SJCRH30 (cell line): ENCODE results near the gene DNLZ. TPM values are rescaled to one million over a fixed set of nuclear protein-coding genes. Genes with fewer than 3 reads are reported as not detected.

Source experiments
- DNase-seq, 2 experiments: peaks; one replicate each; pipeline ENCODE4 v3.0.0-alpha.2; 2015 to 2020
- H3K27ac ChIP-seq: fragments of 250-450 bp; sonication (Bioruptor Pico); 2 replicates; pipeline ENCODE4 v1.5.1; 2020; ENCODE audit warnings: mild to moderate bottlenecking, moderate library complexity
- H3K27me3 ChIP-seq: fragments of 250-450 bp; sonication (Bioruptor Pico); 2 replicates; pipeline ENCODE4 v1.5.1; 2020; ENCODE audit warnings: mild to moderate bottlenecking, moderate library complexity
- H3K36me3 ChIP-seq: fragments of 250-450 bp; sonication (Bioruptor Pico); 2 replicates; pipeline ENCODE4 v1.5.1; 2020; ENCODE audit warnings: mild to moderate bottlenecking, moderate library complexity
- H3K4me1 ChIP-seq: fragments of 250-450 bp; sonication (Bioruptor Pico); 2 replicates; pipeline ENCODE4 v1.5.1; 2020; ENCODE audit warnings: mild to moderate bottlenecking, moderate library complexity
- H3K4me3 ChIP-seq: fragments of 250-450 bp; sonication (Bioruptor Pico); 2 replicates; pipeline ENCODE4 v1.5.1; 2020; ENCODE audit warnings: mild to moderate bottlenecking, moderate library complexity
- H3K9me3 ChIP-seq: fragments of 250-450 bp; sonication (Bioruptor Pico); replicated peaks from 2 replicates; pipeline ENCODE4 v1.5.1; 2020; ENCODE audit warnings: mild to moderate bottlenecking, moderate library complexity
- total RNA-seq: library from RNA; depleted of rRNA; stranded (reverse); fragments of >200 nt; shearing (Covaris generic); gene quantifications from 2 replicates; pipeline ENCODE4 v1.2.3, GENCODE V29; 2014

DNLZ gene
- total RNA-seq, 1 experiment from 2014 or later, result 17.0 TPM

- no peaks in the 10 kb centered on the region for H3K9me3 ChIP-seq
- H3K27me3 ChIP-seq, result no peaks in the 10 kb centered on the region
- no peak overlapping the region for H3K4me3 ChIP-seq
- peaks cover 20% of the 10 kb centered on the region for H3K4me1 ChIP-seq
- no peak for DNase-seq
- H3K27ac ChIP-seq, result no peak overlapping the region
- H3K36me3 ChIP-seq, result peaks cover 31% of the 10 kb centered on the region
Measured at GRCh38 chr9:136341769-136342168, 21.8 kb downstream of the DNLZ start.

GRCh38 chr9:136341042-136341655 lies 22.4 kb downstream of the DNLZ start:
- Histone ChIP-seq H3K36me3 (peaks cover 37% of the 10 kb centered on the region), H3K27ac (no peak overlapping the region)

GRCh38 chr9:136340356-136341041 lies 23.0 kb downstream of the DNLZ start:
- Histone ChIP-seq H3K27ac (no peak overlapping the region), H3K4me3 (no peak overlapping the region), H3K36me3 (peaks cover 41% of the 10 kb centered on the region), H3K27me3 (no peaks in the 10 kb centered on the region), H3K4me1 (peaks cover 7% of the 10 kb centered on the region; the same call in 1 of the 2 replicates), H3K9me3 (no peaks in the 10 kb centered on the region)
- DNase-seq, result no peak

More at GRCh38 chr9:136341042-136341655, 22.4 kb downstream of the DNLZ start:
- H3K27me3 ChIP-seq, result no peaks in the 10 kb centered on the region
- peaks cover 13% of the 10 kb centered on the region for H3K4me1 ChIP-seq
- H3K4me3 ChIP-seq, result no peak overlapping the region
- no peak for DNase-seq
- no peaks in the 10 kb centered on the region for H3K9me3 ChIP-seq

DNA sequence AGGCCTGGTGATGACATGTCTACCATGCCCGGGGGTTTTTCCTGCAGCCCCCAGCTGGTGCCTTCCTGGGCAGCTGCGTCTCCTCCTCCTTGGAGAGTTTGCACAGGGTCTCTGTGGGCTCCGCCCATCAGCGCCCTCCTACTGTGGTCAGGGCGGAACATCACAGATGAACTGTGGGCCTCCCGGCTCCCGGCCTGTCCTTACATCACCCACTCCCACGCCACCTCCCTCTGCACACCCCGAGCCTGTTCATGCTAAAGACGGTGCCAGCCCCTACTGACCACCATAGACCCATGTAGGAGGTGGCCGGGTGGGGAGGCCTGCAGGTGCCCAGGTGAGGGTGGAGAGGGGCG lies 23.6 kb downstream of the DNLZ start:
- Histone ChIP-seq H3K4me3 (no peak overlapping the region), H3K4me1 (peaks cover 3% of the 10 kb centered on the region; the same call in 1 of the 2 replicates), H3K9me3 (no peaks in the 10 kb centered on the region), H3K36me3 (peaks cover 46% of the 10 kb centered on the region), H3K27me3 (no peaks in the 10 kb centered on the region), H3K27ac (no peak overlapping the region)
- DNase-seq, result no peak

DNA sequence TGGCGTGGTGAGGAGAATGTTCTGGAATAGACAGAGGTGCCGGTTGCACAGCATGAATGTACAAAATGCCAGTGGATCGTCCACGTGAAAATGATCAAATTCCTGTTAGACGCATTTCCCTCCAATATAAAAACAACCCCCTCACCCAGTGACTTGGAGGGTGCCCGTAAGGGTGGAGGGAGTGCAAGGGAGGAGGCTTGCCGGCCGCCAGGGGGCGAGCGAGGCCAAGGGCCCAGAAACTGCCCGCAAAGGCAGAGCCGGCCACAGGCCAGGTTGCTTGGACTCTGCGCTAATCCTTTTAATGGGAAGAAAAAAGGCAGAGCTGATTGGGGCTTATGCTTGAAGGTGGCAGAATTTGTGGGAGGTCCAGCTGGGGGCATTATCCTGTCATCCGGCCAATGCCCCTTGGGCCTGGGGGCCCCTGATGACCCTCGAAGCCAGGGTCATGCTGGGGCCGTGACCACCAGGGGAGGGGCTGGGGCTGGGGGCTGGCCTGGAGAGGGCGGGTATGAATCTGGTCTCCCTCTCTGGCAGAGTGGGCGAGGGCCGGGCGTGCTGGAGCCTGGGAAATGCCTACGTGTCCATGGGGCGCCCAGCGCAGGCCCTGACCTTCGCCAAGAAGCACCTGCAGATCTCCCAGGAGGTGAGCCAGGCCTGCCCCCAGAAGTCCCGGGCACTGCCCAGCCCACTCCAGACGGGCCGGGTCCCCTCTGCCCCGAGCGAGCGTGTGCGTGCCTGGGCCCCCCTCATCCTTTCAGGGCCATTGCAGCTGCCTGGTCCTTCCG lies 24.2 kb downstream of the DNLZ start:
- no peaks in the 10 kb centered on the region for H3K27me3 ChIP-seq
- no peak for DNase-seq
- H3K27ac ChIP-seq, result no peak overlapping the region
- peaks cover 46% of the 10 kb centered on the region for H3K36me3 ChIP-seq
- H3K9me3 ChIP-seq, result no peaks in the 10 kb centered on the region
- H3K4me3 ChIP-seq, result no peak overlapping the region
- no peaks in the 10 kb centered on the region for H3K4me1 ChIP-seq

DNA sequence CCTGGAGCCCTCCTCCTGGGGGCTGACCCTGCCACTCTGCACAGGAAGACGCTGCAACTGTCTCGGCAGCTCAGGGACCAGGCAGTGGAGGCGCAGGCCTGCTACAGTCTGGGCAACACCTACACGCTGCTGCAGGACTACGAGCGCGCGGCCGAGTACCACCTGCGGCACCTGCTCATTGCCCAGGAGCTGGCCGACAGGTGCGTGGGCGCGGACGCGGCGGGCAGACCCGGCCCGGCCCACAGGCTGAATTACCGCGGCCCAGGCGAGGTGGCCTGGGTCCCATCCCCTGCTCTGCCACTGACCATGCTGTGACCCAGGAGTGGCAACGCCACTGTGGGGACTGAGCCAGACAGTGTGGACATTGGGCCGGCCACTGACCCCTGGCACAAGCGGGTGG lies 25.0 kb downstream of the DNLZ start:
- DNase-seq, result no peak
- no peaks in the 10 kb centered on the region for H3K4me1 ChIP-seq
- H3K4me3 ChIP-seq, result no peak overlapping the region
- H3K36me3 ChIP-seq, result peaks cover 50% of the 10 kb centered on the region
- no peak overlapping the region for H3K27ac ChIP-seq
- no peaks in the 10 kb centered on the region for H3K9me3 ChIP-seq
- H3K27me3 ChIP-seq, result no peaks in the 10 kb centered on the region

- Histone ChIP-seq H3K4me1 (no peaks in the 10 kb centered on the region), H3K4me3 (no peak overlapping the region), H3K27me3 (no peaks in the 10 kb centered on the region), H3K36me3 (peaks cover 50% of the 10 kb centered on the region), H3K27ac (no peak overlapping the region), H3K9me3 (no peaks in the 10 kb centered on the region)
- DNase-seq, result no peak
Measured at GRCh38 chr9:136337416-136338395, 25.8 kb downstream of the DNLZ start.

DNA sequence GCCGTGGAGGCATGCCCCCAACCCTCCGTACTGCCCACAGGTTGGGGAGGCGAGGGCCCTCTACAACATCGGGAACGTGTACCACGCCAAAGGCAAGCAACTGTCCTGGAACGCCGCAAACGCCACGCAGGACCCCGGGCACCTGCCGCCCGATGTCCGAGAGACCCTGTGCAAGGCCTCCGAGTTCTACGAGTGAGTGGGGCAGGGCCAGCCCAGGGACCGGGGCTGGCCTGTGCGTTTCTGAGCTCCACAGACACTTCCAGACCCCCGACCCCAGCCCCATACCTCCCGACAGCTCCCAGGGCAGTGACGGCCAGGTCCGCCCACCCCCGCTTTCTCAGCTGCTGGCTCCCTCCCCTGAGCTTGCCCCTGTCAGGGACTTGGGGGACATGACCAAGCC lies 26.7 kb downstream of the DNLZ start:
- H3K36me3 ChIP-seq, result peaks cover 56% of the 10 kb centered on the region
- no peaks in the 10 kb centered on the region for H3K4me1 ChIP-seq
- H3K4me3 ChIP-seq, result no peak overlapping the region
- no peak for DNase-seq
- no peaks in the 10 kb centered on the region for H3K9me3 ChIP-seq
- H3K27me3 ChIP-seq, result no peaks in the 10 kb centered on the region
- no peak overlapping the region for H3K27ac ChIP-seq

GRCh38 chr9:136336156-136336870 lies 27.2 kb downstream of the DNLZ start:
- Histone ChIP-seq H3K9me3 (no peaks in the 10 kb centered on the region), H3K27me3 (no peaks in the 10 kb centered on the region), H3K4me1 (no peaks in the 10 kb centered on the region), H3K4me3 (no peak overlapping the region), H3K27ac (no peak overlapping the region), H3K36me3 (peaks cover 62% of the 10 kb centered on the region)
- no peak for DNase-seq

- Histone ChIP-seq H3K9me3 (no peaks in the 10 kb centered on the region), H3K4me3 (no peak overlapping the region), H3K4me1 (no peaks in the 10 kb centered on the region), H3K36me3 (peaks cover 59% of the 10 kb centered on the region), H3K27ac (no peak overlapping the region), H3K27me3 (no peaks in the 10 kb centered on the region)
- no peak for DNase-seq
Measured at GRCh38 chr9:136335296-136336155, 28.0 kb downstream of the DNLZ start.

DNA sequence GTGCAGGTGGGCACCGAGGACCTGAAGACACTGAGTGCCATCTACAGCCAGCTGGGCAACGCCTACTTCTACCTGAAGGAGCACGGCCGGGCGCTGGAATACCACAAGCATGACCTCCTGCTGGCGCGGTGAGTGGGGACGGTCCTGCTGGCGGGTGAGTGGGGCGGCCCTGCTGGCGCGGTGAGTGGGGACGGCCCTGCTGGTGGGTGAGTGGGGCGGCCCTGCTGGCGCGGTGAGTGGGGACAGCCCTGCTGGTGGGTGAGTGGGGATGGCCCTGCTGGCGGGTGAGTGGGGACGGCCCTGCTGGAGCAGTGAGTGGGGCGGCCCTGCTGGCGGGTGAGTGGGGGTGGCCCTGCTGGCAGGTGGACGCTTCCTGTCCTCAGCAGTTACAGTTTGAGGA lies 29.0 kb downstream of the DNLZ start:
- no peaks in the 10 kb centered on the region for H3K9me3 ChIP-seq
- no peaks in the 10 kb centered on the region for H3K27me3 ChIP-seq
- no peak overlapping the region for H3K27ac ChIP-seq
- H3K36me3 ChIP-seq, result peaks cover 53% of the 10 kb centered on the region
- no peak overlapping the region for H3K4me3 ChIP-seq
- no peaks in the 10 kb centered on the region for H3K4me1 ChIP-seq
- no peak for DNase-seq

- DNase-seq, result no peak
- H3K4me3 ChIP-seq, result no peak overlapping the region
- H3K9me3 ChIP-seq, result no peaks in the 10 kb centered on the region
- peaks cover 4% of the 10 kb centered on the region; the same call in 1 of the 2 replicates for H3K4me1 ChIP-seq
- no peaks in the 10 kb centered on the region for H3K27me3 ChIP-seq
- no peak overlapping the region for H3K27ac ChIP-seq
- peaks cover 45% of the 10 kb centered on the region for H3K36me3 ChIP-seq
Measured at GRCh38 chr9:136333486-136333885, 30.1 kb downstream of the DNLZ start.

DNA sequence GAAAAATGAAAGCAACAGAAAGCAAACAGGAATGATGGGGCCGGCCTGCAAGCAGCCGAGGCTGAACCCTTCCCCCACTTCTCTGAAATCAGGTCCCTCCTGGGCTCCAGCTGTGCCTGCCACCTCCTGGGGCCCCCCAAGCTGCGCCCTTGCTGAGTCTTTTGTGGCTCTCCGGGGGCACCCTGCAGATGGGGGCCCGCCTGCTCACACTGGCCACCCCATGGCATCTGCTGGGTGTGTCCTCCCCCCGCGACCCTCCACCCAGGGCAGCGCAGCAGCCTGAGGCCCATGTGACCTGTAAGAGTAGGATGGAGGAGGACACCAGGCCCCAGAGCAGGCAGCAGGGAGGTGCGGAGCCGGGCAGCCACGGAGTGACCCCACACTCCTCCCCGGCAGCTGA lies 30.5 kb downstream of the DNLZ start:
- no peak for DNase-seq
- Histone ChIP-seq H3K9me3 (no peaks in the 10 kb centered on the region), H3K4me1 (peaks cover 4% of the 10 kb centered on the region; the same call in 1 of the 2 replicates), H3K27me3 (no peaks in the 10 kb centered on the region), H3K4me3 (no peak overlapping the region), H3K27ac (no peak overlapping the region), H3K36me3 (peaks cover 40% of the 10 kb centered on the region)
